Prostate gland (tissue), 2 donors: ENCODE measurements around the gene OMG.

Source experiments
- POLR2A ChIP-seq: fragments of 450-650 bp; IDR thresholded peaks from one replicate; pipeline ENCODE4 v1.6.1; 2016; ENCODE audit warnings: antibody characterized with exemption, mild to moderate bottlenecking
- POLR2AphosphoS5 ChIP-seq: sonication (generic); formaldehyde crosslinking; IDR thresholded peaks from one replicate; pipeline ENCODE4 v1.6.1; 2017; ENCODE audit warnings: antibody characterized with exemption
- TF ChIP-seq, protein P1 (sequence below), 4 experiments: fragments of 200-600 bp in 2 of 4; fragments of 450-650 bp in 2 of 4; sonication (generic) in 2 of 4; IDR thresholded peaks; 1 replicate in 3 of 4; 2 replicates in 1 of 4; pipeline ENCODE4 v1.5.1; 2016 to 2019; ENCODE audit warnings: antibody characterized with exemption in 4 of 4, mild to moderate bottlenecking in 2 of 4, moderate library complexity in 2 of 4

DNA sequence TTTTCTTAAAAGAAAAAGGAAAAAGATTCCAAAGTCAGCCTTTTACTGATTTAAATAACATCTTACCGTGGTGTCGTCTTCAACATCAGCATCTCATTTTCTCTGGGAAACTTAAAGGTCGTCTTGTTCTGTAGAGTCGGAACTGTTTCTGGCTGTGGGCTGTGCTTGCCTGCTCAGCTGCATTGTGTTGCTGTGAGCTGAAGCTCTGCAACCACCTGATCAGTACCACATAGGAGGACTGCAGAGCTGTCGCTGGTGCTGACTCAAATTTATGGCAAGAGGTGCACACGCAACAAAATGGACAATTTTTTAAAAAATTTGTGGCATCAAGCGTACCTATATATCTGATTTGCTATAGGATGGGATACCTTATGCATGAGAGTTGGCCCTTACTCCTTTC lies at the start of gene OMG:
- TF ChIP-seq, protein P1, sequence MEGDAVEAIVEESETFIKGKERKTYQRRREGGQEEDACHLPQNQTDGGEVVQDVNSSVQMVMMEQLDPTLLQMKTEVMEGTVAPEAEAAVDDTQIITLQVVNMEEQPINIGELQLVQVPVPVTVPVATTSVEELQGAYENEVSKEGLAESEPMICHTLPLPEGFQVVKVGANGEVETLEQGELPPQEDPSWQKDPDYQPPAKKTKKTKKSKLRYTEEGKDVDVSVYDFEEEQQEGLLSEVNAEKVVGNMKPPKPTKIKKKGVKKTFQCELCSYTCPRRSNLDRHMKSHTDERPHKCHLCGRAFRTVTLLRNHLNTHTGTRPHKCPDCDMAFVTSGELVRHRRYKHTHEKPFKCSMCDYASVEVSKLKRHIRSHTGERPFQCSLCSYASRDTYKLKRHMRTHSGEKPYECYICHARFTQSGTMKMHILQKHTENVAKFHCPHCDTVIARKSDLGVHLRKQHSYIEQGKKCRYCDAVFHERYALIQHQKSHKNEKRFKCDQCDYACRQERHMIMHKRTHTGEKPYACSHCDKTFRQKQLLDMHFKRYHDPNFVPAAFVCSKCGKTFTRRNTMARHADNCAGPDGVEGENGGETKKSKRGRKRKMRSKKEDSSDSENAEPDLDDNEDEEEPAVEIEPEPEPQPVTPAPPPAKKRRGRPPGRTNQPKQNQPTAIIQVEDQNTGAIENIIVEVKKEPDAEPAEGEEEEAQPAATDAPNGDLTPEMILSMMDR (IDR thresholded peaks at IDR 0.05) = no peak
- no peak for TF ChIP-seq POLR2A
- no peak for TF ChIP-seq POLR2AphosphoS5
